ENCODE data around the gene ADRA2B.

DNA sequence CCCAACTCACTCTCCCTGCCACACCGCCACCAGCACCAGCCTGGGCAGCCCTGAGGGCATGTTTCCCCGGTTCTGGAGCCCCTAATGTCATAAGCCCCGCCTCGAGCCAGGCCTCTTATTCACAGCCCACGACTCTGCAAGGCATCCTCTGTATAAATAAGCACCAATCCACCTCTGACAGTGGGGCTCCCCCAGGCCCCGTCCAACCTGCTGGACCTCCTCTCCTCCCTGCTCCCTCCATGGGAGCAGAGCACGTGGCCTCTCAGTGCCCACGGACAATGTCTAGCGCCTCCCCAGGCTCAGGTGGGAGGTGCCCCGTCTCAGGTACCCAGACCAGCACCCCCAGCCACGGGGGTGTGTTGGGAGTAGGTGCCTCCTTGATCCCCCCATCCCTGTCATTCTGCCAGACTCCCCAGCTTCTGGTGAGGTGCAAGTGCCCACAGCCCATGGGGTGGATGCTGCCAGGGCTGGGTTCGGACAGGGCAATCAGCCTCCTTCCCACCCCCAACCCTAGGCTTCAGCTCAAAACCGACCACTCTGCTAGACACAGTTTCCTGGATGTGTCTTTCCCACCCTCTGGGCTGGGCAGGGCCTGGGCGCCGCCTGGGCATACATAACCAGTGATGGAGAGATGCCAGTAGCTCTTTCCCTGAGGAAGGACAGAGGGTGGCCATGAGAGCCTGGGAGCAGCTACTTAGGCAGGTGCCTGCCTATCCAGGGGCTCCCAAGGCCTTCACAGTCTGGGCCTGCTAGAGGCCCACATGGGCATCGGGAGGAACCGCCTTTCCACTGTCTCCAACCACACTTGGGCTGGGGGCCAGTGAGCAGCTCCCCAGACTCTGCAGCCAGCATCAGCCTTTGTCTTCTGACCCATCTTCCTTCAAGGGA is 1.6 kb upstream of the ADRA2B start:
- TF ChIP-seq, protein P1, sequence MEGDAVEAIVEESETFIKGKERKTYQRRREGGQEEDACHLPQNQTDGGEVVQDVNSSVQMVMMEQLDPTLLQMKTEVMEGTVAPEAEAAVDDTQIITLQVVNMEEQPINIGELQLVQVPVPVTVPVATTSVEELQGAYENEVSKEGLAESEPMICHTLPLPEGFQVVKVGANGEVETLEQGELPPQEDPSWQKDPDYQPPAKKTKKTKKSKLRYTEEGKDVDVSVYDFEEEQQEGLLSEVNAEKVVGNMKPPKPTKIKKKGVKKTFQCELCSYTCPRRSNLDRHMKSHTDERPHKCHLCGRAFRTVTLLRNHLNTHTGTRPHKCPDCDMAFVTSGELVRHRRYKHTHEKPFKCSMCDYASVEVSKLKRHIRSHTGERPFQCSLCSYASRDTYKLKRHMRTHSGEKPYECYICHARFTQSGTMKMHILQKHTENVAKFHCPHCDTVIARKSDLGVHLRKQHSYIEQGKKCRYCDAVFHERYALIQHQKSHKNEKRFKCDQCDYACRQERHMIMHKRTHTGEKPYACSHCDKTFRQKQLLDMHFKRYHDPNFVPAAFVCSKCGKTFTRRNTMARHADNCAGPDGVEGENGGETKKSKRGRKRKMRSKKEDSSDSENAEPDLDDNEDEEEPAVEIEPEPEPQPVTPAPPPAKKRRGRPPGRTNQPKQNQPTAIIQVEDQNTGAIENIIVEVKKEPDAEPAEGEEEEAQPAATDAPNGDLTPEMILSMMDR (IDR thresholded peaks at IDR 0.05), result no peak
- no peak for TF ChIP-seq ZFX (IDR thresholded peaks at IDR 0.05; ENCODE audit: borderline replicate concordance)
